Activated naive CD8-positive, alpha-beta T cell treated with anti-CD3 and anti-CD28 coated beads for 36 hours (primary cell): ENCODE measurements around the gene LTB4R2. TPM values are rescaled to one million over a fixed set of nuclear protein-coding genes. Genes with fewer than 3 reads are reported as not detected.
A peak's percentile ranks its signal among the peaks of the same experiment; 100 is the strongest.

Experiments
- DNase-seq: peaks from one replicate; pipeline ENCODE4 v3.0.0; 2021
- H3K27ac Mint-ChIP-seq: one replicate; pipeline ENCODE4 v1.8.0; 2022; ENCODE audit warnings: mild to moderate bottlenecking, moderate library complexity, mixed read lengths
- H3K27me3 Mint-ChIP-seq: one replicate; pipeline ENCODE4 v1.8.0; 2022; ENCODE audit warnings: mild to moderate bottlenecking, mixed read lengths
- H3K36me3 Mint-ChIP-seq: one replicate; pipeline ENCODE4 v1.8.0; 2021; ENCODE audit warnings: mild to moderate bottlenecking, mixed read lengths
- H3K4me1 Mint-ChIP-seq: one replicate; pipeline ENCODE4 v1.8.0; 2021; ENCODE audit warnings: mixed read lengths
- H3K4me3 Mint-ChIP-seq: one replicate; pipeline ENCODE4 v1.8.0; 2022; ENCODE audit warnings: mild to moderate bottlenecking, moderate library complexity, mixed read lengths
- H3K9me3 Mint-ChIP-seq: one replicate; pipeline ENCODE4 v1.8.0; 2022; ENCODE audit warnings: mixed read lengths
- total RNA-seq, 2 experiments: library from RNA; stranded (reverse); gene quantifications; one replicate each; pipeline ENCODE4 v1.2.3, GENCODE V29; 2021

LTB4R2 gene, protein sequence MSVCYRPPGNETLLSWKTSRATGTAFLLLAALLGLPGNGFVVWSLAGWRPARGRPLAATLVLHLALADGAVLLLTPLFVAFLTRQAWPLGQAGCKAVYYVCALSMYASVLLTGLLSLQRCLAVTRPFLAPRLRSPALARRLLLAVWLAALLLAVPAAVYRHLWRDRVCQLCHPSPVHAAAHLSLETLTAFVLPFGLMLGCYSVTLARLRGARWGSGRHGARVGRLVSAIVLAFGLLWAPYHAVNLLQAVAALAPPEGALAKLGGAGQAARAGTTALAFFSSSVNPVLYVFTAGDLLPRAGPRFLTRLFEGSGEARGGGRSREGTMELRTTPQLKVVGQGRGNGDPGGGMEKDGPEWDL
- 10 to 100 TPM; 11.5 TPM for total RNA-seq

GRCh38 chr14:24309538-24310264 lies at the start of gene LTB4R2:
TSS of gene LTB4R2 (plus strand) at chr14:24310140. CDS start at chr14:24310665, 525 bp downstream.
- H3K9me3 Mint-ChIP-seq, result no peaks in the 10 kb centered on the region
- H3K36me3 Mint-ChIP-seq, result peaks cover 42% of the 10 kb centered on the region
- H3K4me1 Mint-ChIP-seq, result peaks cover 57% of the 10 kb centered on the region
- H3K4me3 Mint-ChIP-seq, result peak within 1 kb of the TSS; percentile 73
- H3K27me3 Mint-ChIP-seq, result no peaks in the 10 kb centered on the region
- H3K27ac Mint-ChIP-seq, result peak within 1 kb of the TSS; percentile 73
- no peak for DNase-seq

DNA sequence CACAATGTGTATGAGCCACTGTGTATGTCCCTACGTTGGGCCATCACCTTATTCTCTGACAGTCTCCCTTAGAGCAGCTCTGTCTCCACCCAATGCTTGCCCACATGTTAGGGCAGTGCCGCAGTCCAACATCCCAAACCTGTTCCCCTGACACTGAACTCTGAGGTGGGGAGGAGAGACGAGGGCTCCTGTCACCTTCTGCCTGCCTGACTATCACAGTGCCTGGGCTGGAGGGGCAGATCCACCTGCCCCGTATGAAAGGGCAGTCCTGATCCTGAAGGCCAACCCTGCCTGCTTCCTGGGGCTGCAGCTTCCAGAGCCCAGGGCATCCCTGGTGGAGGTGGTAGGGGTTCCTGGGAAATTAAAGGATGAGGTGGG lies 49.2 kb upstream of the LTB4R2 start:
- no peak overlapping the region for H3K27ac Mint-ChIP-seq
- no peaks in the 10 kb centered on the region for H3K27me3 Mint-ChIP-seq
- H3K4me1 Mint-ChIP-seq, result no peaks in the 10 kb centered on the region
- H3K9me3 Mint-ChIP-seq, result no peaks in the 10 kb centered on the region
- H3K4me3 Mint-ChIP-seq, result no peak overlapping the region
- DNase-seq, result no peak
- H3K36me3 Mint-ChIP-seq, result peaks cover 2% of the 10 kb centered on the region

DNA sequence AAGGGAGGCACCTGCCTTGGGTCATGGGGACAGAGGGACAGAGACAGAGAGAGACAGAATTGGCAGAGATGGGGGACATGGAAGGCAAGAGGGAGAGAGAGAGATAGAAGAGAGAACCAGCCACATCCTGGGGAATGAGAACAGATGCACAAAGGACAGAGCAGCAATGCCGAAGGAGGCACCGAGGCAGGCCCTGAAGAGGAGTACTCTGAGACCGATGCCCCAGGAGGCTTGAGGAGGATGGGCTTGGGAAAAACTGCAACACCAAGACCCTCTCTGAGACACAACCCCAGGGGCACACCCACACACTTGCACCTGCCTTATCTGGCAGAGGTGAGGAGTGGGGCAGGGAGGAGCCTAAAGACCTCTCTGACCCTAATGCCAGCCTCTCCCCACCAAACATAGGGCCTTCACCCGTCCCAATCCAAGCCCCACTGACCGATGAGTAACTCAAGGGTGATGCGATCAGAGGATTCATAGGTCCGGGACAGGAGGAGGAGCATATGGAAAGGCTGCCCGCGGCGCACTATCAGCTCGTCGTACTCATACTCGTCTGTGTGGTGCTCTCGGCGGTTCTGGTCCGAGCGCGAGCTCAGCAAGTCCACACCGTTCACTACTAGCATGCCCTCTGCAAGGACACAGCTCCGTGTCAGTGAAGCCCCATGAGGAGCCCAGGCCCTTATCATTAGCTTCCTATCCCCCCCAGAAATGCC lies 48.5 kb upstream of the LTB4R2 start:
- peak overlapping the region; percentile 29 for H3K4me3 Mint-ChIP-seq
- H3K27me3 Mint-ChIP-seq, result no peaks in the 10 kb centered on the region
- no peak for DNase-seq
- H3K9me3 Mint-ChIP-seq, result no peaks in the 10 kb centered on the region
- no peaks in the 10 kb centered on the region for H3K4me1 Mint-ChIP-seq
- no peak overlapping the region for H3K27ac Mint-ChIP-seq
- peaks cover 2% of the 10 kb centered on the region for H3K36me3 Mint-ChIP-seq

GRCh38 chr14:24261969-24262327 lies 48.0 kb upstream of the LTB4R2 start:
- no peak overlapping the region for H3K4me3 Mint-ChIP-seq
- no peak for DNase-seq
- no peaks in the 10 kb centered on the region for H3K4me1 Mint-ChIP-seq
- H3K27ac Mint-ChIP-seq, result no peak overlapping the region
- peaks cover 2% of the 10 kb centered on the region for H3K36me3 Mint-ChIP-seq
- H3K27me3 Mint-ChIP-seq, result no peaks in the 10 kb centered on the region
- H3K9me3 Mint-ChIP-seq, result no peaks in the 10 kb centered on the region

DNA sequence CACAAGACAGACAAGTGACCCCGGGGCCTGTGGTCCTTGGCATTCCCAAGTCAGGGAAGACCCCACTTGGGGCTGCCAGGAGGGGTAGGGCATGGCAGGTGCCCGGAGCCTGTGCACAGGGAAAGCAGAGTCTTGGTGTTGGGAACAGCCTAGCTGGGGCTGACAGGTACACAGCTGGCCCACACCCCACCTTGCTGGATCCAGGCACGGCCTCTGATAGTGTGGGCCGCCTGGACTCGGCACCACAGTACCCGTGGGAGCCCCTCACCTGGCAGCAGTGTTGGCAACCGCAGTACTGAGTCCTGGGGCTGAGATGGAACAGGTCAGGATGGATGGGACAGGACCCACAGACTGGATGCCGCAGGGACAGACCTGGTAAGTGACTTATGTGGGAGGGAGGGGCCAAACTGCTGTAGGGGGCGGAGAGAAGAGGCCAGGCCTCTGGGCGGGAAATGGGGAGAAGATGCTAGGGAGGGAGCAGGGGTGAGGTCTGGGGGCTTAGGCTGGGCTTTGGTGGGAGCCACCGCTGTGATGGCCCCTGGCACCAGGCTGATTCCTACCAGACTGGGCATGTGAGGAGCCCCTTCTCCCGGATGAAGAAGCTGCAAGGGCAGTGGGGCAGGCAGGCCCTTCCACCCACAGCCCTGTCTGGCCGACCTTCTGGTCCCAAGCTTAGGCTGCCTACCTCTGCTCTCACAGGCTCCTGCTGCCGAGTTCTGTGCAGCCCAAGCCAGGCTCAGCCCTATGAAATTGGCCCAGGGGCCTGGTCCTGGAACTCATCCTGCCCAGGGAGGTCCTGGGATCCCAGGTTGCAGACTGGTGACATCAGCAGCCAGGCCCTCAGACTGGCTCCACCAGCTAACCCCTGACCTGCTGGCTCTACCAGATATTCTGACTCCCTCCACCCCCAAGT lies 46.9 kb upstream of the LTB4R2 start, which contains the start of gene TGM1:
TGM1 (minus strand) TSS at position 357 of the 913 bp plus-strand sequence. CDS start 825 bp downstream, outside the sequence.
- no peak within 1 kb of the TSS for H3K27ac Mint-ChIP-seq
- DNase-seq, result no peak
- no peaks in the 10 kb centered on the region for H3K9me3 Mint-ChIP-seq
- peaks cover 2% of the 10 kb centered on the region for H3K36me3 Mint-ChIP-seq
- no peak within 1 kb of the TSS for H3K4me3 Mint-ChIP-seq
- no peaks in the 10 kb centered on the region for H3K4me1 Mint-ChIP-seq
- H3K27me3 Mint-ChIP-seq, result no peaks in the 10 kb centered on the region

DNA sequence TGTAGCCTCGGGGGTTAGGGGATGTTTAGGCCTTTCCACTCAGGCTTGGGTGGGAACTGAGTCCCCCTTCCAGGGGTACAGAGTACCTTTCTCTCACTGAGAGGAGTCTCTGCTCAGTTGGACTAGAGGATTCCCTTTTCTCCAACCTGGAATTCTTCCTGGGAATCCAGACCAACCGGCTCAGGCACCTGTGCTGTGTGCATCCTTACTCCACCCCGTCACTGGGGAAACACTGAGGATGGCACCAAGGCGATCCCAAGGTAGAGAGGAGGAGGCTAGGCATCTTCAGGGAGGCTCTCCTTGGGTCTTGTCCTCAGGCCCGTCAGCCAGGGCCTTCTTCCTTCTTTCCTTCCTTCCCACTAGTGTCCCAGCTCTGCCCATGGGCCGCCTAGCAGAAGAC lies 46.1 kb upstream of the LTB4R2 start:
- Mint-ChIP-seq H3K9me3 (no peaks in the 10 kb centered on the region), H3K27me3 (no peaks in the 10 kb centered on the region), H3K4me3 (no peak overlapping the region), H3K4me1 (no peaks in the 10 kb centered on the region), H3K27ac (no peak overlapping the region), H3K36me3 (peaks cover 2% of the 10 kb centered on the region)
- no peak for DNase-seq

DNA sequence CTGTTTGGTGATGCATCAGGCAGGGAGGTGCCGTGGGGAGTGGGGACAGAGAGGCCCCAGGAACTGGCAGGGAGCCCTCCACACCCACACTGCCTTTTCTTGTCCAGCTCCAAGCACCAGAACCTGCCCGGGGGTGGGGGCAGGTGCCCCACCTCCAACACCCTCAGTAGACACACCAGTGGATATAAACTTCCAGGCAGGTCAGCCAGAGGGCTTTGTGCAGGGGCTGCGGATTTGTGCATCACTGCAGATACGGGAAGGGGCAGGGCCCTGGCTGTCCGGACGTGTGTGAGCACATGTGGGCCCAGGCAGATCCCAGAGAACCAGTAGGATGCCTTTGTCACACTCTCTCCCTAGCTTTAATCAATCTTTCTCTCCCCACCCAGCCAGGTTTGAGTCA lies 45.6 kb upstream of the LTB4R2 start:
- H3K4me1 Mint-ChIP-seq, result no peaks in the 10 kb centered on the region
- H3K9me3 Mint-ChIP-seq, result no peaks in the 10 kb centered on the region
- no peak for DNase-seq
- no peak overlapping the region for H3K4me3 Mint-ChIP-seq
- H3K27me3 Mint-ChIP-seq, result no peaks in the 10 kb centered on the region
- H3K27ac Mint-ChIP-seq, result no peak overlapping the region
- H3K36me3 Mint-ChIP-seq, result peaks cover 2% of the 10 kb centered on the region

DNA sequence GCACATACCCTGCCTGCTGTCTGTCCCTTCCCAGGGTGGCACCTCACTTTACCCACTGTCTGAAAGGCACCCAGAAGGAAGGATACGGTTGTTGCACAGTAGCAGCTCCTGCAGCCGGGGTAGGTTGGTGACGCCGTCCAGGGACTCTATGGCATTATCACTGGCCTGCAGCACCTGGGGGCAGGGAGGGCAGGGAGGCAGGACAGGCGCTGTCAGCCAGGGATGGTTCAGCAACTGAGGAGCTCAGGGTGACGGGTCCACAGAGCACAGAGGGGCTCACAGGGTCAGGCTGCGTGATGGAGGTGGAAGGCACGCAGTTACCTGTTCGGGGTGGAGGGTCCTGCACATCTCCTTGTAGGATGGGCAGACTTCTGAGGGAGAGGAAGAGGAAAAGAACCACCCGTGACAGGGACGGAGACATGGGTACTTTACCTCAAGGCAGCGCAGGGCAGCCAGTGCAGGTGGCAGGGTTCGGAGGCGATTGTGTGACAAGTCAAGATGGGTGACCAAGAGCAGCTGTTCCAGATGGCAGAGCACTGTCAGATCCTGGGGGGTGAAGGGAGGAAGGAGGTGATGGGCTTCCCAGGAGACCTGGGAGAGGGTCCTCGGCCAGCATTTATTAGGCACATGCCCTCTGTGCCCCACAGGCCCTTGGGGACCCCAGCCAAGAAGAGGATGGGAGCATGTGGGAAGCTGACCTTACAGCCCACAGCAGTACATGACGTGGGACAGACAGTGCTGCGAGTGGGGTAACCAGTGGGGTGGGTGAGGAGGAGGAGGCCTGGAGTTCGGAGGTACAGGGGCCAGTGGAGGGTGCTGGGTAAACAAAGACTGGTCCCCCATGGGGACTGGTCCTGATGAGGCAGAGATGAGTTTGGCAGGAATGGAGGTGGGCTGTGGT lies 43.3 kb upstream of the LTB4R2 start:
- DNase-seq, result no peak
- Mint-ChIP-seq H3K4me1 (peaks cover 7% of the 10 kb centered on the region), H3K36me3 (no peaks in the 10 kb centered on the region), H3K27me3 (no peaks in the 10 kb centered on the region), H3K9me3 (no peaks in the 10 kb centered on the region), H3K27ac (no peak overlapping the region), H3K4me3 (no peak overlapping the region)

DNA sequence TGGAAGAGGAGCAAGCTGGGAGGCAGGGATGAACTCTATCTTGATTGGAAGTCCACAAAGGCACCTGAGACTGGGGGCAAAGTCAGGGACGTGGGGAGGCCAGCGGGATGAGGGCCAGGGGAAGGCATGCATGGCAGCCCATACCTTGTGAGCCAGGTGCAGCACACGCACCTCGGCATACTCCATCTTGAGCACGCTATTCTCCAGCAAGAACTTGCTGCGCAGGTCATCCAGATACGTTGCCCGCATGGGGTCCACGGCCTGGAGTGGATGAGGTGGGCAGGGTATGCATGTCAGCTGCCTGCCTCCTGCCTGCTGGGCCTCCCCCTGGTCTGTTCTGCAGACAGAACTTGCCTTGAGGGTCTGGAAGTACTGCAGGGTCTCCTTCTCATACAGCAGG lies 42.4 kb upstream of the LTB4R2 start:
- H3K36me3 Mint-ChIP-seq, result peaks cover 3% of the 10 kb centered on the region
- H3K27ac Mint-ChIP-seq, result no peak overlapping the region
- peaks cover 16% of the 10 kb centered on the region for H3K4me1 Mint-ChIP-seq
- H3K4me3 Mint-ChIP-seq, result no peak overlapping the region
- no peak for DNase-seq
- no peaks in the 10 kb centered on the region for H3K27me3 Mint-ChIP-seq
- no peaks in the 10 kb centered on the region for H3K9me3 Mint-ChIP-seq

DNA sequence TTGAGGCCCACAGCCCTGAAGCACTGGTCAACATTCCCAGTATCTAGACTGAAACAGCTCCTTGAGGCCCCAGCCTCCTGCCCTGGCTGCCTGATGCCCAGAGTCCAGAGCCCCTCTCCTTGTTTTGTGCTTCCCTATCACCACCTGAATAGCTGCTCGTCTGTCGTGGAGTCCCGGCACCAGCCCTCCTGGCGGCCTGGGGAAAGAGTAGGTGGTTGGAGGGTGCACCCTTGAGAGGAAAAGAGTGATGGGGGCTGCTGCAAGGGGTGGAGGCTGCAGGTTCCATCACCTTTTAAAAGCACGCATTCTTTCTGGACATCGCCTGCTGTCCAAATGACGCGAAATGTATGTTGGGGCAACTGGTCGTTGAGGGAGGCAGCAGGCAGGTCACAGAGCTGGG lies 41.7 kb upstream of the LTB4R2 start:
- no peak for DNase-seq
- H3K27ac Mint-ChIP-seq, result no peak overlapping the region
- H3K27me3 Mint-ChIP-seq, result no peaks in the 10 kb centered on the region
- peaks cover 23% of the 10 kb centered on the region for H3K4me1 Mint-ChIP-seq
- H3K9me3 Mint-ChIP-seq, result no peaks in the 10 kb centered on the region
- H3K36me3 Mint-ChIP-seq, result peaks cover 5% of the 10 kb centered on the region
- no peak overlapping the region for H3K4me3 Mint-ChIP-seq

- DNase-seq, result no peak
- Mint-ChIP-seq H3K9me3 (no peaks in the 10 kb centered on the region), H3K27me3 (no peaks in the 10 kb centered on the region), H3K36me3 (peaks cover 8% of the 10 kb centered on the region), H3K27ac (no peak overlapping the region), H3K4me1 (peaks cover 34% of the 10 kb centered on the region), H3K4me3 (no peak overlapping the region)
Observed at GRCh38 chr14:24269368-24269767, 40.6 kb upstream of the LTB4R2 start.

- H3K4me1 Mint-ChIP-seq, result peaks cover 38% of the 10 kb centered on the region
- no peaks in the 10 kb centered on the region for H3K9me3 Mint-ChIP-seq
- H3K27me3 Mint-ChIP-seq, result no peaks in the 10 kb centered on the region
- no peak for DNase-seq
- peaks cover 8% of the 10 kb centered on the region for H3K36me3 Mint-ChIP-seq
- no peak overlapping the region for H3K27ac Mint-ChIP-seq
- peak overlapping the region; percentile 87 for H3K4me3 Mint-ChIP-seq
Observed at GRCh38 chr14:24269910-24270536, 39.9 kb upstream of the LTB4R2 start.

GRCh38 chr14:24270537-24271133 lies 39.3 kb upstream of the LTB4R2 start:
- Mint-ChIP-seq H3K36me3 (peaks cover 8% of the 10 kb centered on the region), H3K4me3 (peak overlapping the region; percentile 87), H3K27me3 (no peaks in the 10 kb centered on the region), H3K4me1 (peaks cover 40% of the 10 kb centered on the region), H3K9me3 (no peaks in the 10 kb centered on the region), H3K27ac (peak overlapping the region; percentile 97)
- DNase-seq, result no peak
